SK-N-SH treated with all-trans-retinoic acid at 6 μM for 48 hours (cell line): Measurements from ENCODE around the gene TCEA2.

Source experiments
- ATAC-seq: fragments of 200-7000 bp; cut with Tn5 transposase; 3 replicates; pipeline ENCODE4 v1.9.1; 2020; ENCODE audit warnings: mild to moderate bottlenecking, moderate library complexity
- ARNTL ChIP-seq: fragments of 450-650 bp; formaldehyde crosslinking; IDR thresholded peaks from 2 replicates; pipeline ENCODE4 v1.5.0; 2020; ENCODE audit warnings: low read depth, mild to moderate bottlenecking, moderate library complexity, borderline replicate concordance
- BACH2 ChIP-seq: fragments of 250-450 bp; sonication (Bioruptor Pico); IDR thresholded peaks from 2 replicates; pipeline ENCODE4 v1.9.0; 2021; ENCODE audit warnings: mild to moderate bottlenecking, borderline replicate concordance
- CSDC2 ChIP-seq: fragments of 250-450 bp; sonication (Bioruptor Pico); IDR thresholded peaks from 2 replicates; pipeline ENCODE4 v1.5.0; 2020; ENCODE audit warnings: mild to moderate bottlenecking, moderate library complexity
- CSRNP3 ChIP-seq: fragments of 250-450 bp; sonication (Bioruptor Pico); IDR thresholded peaks from 2 replicates; pipeline ENCODE4 v1.5.1; 2021; ENCODE audit warnings: mild to moderate bottlenecking, moderate library complexity
- ESRRG ChIP-seq: fragments of 250-450 bp; sonication (Bioruptor Pico); IDR thresholded peaks from 2 replicates; pipeline ENCODE4 v1.6.1; 2021; ENCODE audit warnings: mild to moderate bottlenecking
- ISL1 ChIP-seq: fragments of 250-450 bp; sonication (Bioruptor Pico); IDR thresholded peaks from 2 replicates; pipeline ENCODE4 v2.1.2; 2022; ENCODE audit warnings: mild to moderate bottlenecking, moderate library complexity
- PATZ1 ChIP-seq: fragments of 250-450 bp; sonication (Bioruptor Pico); IDR thresholded peaks from 2 replicates; pipeline ENCODE4 v1.8.0; 2020; ENCODE audit warnings: mild to moderate bottlenecking, moderate library complexity, borderline replicate concordance
- POU6F1 ChIP-seq: fragments of 250-450 bp; sonication (Bioruptor Pico); IDR thresholded peaks from 2 replicates; pipeline ENCODE4 v1.8.0; 2021; ENCODE audit warnings: low read depth, mild to moderate bottlenecking, moderate library complexity, borderline replicate concordance
- PPARA ChIP-seq: fragments of 250-450 bp; sonication (Bioruptor Pico); IDR thresholded peaks from 2 replicates; pipeline ENCODE4 v1.5.0; 2020; ENCODE audit warnings: mild to moderate bottlenecking, borderline replicate concordance
- RARB ChIP-seq: fragments of 250-450 bp; sonication (Bioruptor Pico); IDR thresholded peaks from 2 replicates; pipeline ENCODE4 v1.8.0; 2021; ENCODE audit warnings: mild to moderate bottlenecking, moderate library complexity
- SNAI2 ChIP-seq: fragments of 250-450 bp; sonication (Bioruptor Pico); IDR thresholded peaks from 2 replicates; pipeline ENCODE4 v1.5.0; 2020; ENCODE audit warnings: mild to moderate bottlenecking, moderate library complexity
- TCF4 ChIP-seq: fragments of 250-450 bp; sonication (Bioruptor Pico); IDR thresholded peaks from 2 replicates; pipeline ENCODE4 v1.8.0; 2021; ENCODE audit warnings: mild to moderate bottlenecking, moderate library complexity, borderline replicate concordance
- TOX ChIP-seq: fragments of 250-450 bp; sonication (Bioruptor Pico); IDR thresholded peaks from 2 replicates; pipeline ENCODE4 v1.8.0; 2021; ENCODE audit warnings: mild to moderate bottlenecking, moderate library complexity, borderline replicate concordance
- ZC3H10 ChIP-seq: fragments of 250-450 bp; sonication (Bioruptor Pico); IDR thresholded peaks from 2 replicates; pipeline ENCODE4 v1.5.1; 2021; ENCODE audit warnings: mild to moderate bottlenecking, moderate library complexity
- ZFP3 ChIP-seq: fragments of 250-450 bp; sonication (Bioruptor Pico); IDR thresholded peaks from 2 replicates; pipeline ENCODE4 v1.5.0; 2020; ENCODE audit warnings: mild to moderate bottlenecking, moderate library complexity
- ZNF565 ChIP-seq: fragments of 450-650 bp; formaldehyde crosslinking; conservative IDR thresholded peaks from 2 replicates; pipeline ENCODE4 v1.5.0; 2020; ENCODE audit warnings: low read depth, mild to moderate bottlenecking, moderate library complexity
- ZNF70 ChIP-seq: fragments of 450-650 bp; formaldehyde crosslinking; IDR thresholded peaks from 2 replicates; pipeline ENCODE4 v1.5.0; 2020; ENCODE audit warnings: mild to moderate bottlenecking, moderate library complexity
- ZNF8 ChIP-seq: fragments of 450-650 bp; formaldehyde crosslinking; IDR thresholded peaks from 2 replicates; pipeline ENCODE4 v1.5.0; 2020; ENCODE audit warnings: mild to moderate bottlenecking, moderate library complexity
- TF ChIP-seq, protein P1 (sequence below): fragments of 250-450 bp; sonication (Bioruptor Pico); IDR thresholded peaks from 2 replicates; pipeline ENCODE4 v1.5.0; 2020; ENCODE audit warnings: mild to moderate bottlenecking, moderate library complexity
- TF ChIP-seq, protein P2 (sequence below): fragments of 250-450 bp; sonication (Bioruptor Pico); IDR thresholded peaks from 2 replicates; pipeline ENCODE4 v1.5.1; 2020; ENCODE audit warnings: low read depth, mild to moderate bottlenecking, moderate library complexity

Gene TCEA2

GRCh38 chr20:64064145-64064698 is 1.2 kb downstream of the TCEA2 start:
- TF ChIP-seq ZFP3 (CRISPR knock-in tag) (no peak), RARB (no peak), ZC3H10 (CRISPR knock-in tag) (no peak), TCF4 (CRISPR knock-in tag) (no peak), CSDC2 (CRISPR knock-in tag) (no peak), ZNF565 (CRISPR knock-in tag) (no peak), ZNF70 (CRISPR knock-in tag) (no peak), ARNTL (no peak), POU6F1 (CRISPR knock-in tag) (no peak), PATZ1 (no peak), TOX (CRISPR knock-in tag) (no peak)
- TF ChIP-seq, protein P1, sequence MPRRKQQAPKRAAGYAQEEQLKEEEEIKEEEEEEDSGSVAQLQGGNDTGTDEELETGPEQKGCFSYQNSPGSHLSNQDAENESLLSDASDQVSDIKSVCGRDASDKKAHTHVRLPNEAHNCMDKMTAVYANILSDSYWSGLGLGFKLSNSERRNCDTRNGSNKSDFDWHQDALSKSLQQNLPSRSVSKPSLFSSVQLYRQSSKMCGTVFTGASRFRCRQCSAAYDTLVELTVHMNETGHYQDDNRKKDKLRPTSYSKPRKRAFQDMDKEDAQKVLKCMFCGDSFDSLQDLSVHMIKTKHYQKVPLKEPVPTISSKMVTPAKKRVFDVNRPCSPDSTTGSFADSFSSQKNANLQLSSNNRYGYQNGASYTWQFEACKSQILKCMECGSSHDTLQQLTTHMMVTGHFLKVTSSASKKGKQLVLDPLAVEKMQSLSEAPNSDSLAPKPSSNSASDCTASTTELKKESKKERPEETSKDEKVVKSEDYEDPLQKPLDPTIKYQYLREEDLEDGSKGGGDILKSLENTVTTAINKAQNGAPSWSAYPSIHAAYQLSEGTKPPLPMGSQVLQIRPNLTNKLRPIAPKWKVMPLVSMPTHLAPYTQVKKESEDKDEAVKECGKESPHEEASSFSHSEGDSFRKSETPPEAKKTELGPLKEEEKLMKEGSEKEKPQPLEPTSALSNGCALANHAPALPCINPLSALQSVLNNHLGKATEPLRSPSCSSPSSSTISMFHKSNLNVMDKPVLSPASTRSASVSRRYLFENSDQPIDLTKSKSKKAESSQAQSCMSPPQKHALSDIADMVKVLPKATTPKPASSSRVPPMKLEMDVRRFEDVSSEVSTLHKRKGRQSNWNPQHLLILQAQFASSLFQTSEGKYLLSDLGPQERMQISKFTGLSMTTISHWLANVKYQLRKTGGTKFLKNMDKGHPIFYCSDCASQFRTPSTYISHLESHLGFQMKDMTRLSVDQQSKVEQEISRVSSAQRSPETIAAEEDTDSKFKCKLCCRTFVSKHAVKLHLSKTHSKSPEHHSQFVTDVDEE = no peak
- peak; percentile 15; the same call in 1 of the 3 replicates for ATAC-seq

DNA sequence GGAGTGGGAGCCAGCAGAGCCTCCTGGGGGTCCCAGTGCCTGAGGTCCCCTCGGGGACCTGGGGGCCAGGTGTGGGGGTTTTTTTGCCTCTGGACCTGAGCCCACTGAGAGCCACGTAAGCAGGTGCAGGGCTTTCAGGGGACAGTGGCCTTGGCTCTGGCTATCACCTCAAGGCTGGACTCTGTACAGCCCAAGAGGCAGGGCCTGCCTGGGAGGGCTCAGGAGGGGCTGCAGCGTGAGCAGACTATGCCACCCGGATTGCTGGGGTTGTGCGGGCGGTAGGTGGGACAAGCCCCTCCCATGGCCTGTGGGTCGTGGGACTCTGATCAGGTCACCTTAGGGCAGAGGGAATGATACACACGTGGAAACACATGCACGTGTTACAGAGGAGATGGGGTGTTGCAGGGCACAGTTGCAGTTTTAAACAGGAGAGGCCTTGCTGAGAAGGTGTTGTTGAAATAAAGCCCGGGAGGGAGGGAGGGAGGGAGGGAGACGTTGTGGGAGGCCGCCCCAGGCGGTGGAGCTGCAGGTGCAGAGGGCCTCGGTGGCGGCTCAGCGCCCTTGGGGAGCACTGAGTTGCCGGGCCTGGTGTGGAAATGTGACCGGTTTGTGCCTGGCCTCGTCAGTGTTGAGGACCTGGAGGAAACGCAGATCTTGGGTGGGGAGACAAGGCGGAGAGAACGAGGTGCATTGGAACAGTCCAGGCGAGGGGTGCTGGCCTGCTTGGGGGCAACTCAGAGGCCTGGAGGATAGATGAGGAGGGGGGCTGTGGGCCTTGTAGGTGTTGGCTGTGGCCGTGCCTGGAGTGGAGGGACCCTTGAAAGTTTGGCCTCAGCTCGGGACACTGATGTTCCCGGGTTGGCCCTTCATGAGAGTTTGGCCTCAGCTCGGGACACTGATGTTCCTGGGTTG is 2.3 kb downstream of the TCEA2 start:
- no peak for ATAC-seq
- TF ChIP-seq SNAI2 (CRISPR knock-in tag) = no peak
- no peak for TF ChIP-seq PATZ1
- no peak for TF ChIP-seq ZFP3 (CRISPR knock-in tag)
- TF ChIP-seq ZNF70 (CRISPR knock-in tag) = no peak
- no peak for TF ChIP-seq BACH2 (CRISPR knock-in tag)
- no peak for TF ChIP-seq ZNF8 (CRISPR knock-in tag)
- no peak for TF ChIP-seq POU6F1 (CRISPR knock-in tag)
- TF ChIP-seq TOX (CRISPR knock-in tag) = no peak
- no peak for TF ChIP-seq ISL1 (CRISPR knock-in tag)
- no peak for TF ChIP-seq PPARA (CRISPR knock-in tag)

DNA sequence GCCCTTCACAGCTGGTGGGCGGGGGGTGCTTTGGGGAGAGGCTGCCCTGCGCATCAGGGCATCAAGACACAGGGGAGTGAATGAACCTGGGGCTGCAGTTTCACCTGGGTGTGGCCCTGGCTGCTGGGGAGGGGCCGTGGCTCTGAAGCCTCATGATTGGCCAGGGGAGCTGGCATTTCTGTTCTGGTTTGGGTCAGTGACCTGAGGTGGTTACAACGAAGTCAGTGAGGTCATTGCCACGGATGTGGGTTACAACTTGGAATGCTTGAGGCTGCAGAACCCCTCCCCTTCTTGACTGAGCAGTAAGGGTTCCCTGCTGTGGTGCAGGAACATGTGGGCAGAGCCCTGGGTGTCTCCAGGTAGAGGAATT is 3.0 kb downstream of the TCEA2 start:
- no peak for TF ChIP-seq SNAI2 (CRISPR knock-in tag)
- TF ChIP-seq CSRNP3 (CRISPR knock-in tag) = no peak
- TF ChIP-seq ZNF565 (CRISPR knock-in tag) = no peak
- no peak for TF ChIP-seq ARNTL
- TF ChIP-seq ESRRG (CRISPR knock-in tag) = no peak
- no peak for TF ChIP-seq TOX (CRISPR knock-in tag)
- TF ChIP-seq ZNF8 (CRISPR knock-in tag) = no peak
- no peak for TF ChIP-seq TCF4 (CRISPR knock-in tag)
- TF ChIP-seq, protein P2, sequence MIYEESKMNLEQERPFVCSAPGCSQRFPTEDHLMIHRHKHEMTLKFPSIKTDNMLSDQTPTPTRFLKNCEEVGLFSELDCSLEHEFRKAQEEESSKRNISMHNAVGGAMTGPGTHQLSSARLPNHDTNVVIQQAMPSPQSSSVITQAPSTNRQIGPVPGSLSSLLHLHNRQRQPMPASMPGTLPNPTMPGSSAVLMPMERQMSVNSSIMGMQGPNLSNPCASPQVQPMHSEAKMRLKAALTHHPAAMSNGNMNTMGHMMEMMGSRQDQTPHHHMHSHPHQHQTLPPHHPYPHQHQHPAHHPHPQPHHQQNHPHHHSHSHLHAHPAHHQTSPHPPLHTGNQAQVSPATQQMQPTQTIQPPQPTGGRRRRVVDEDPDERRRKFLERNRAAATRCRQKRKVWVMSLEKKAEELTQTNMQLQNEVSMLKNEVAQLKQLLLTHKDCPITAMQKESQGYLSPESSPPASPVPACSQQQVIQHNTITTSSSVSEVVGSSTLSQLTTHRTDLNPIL (CRISPR knock-in tag) = no peak
- TF ChIP-seq BACH2 (CRISPR knock-in tag) = no peak
- ATAC-seq = no peak
